GM18520 (cell line): ENCODE data around the gene TMEM62.
"Not testable (repeated sequence)": the region's sequence is repeated elsewhere in the genome, so short reads cannot be mapped to it uniquely, and the experiment has no call there.

ENCODE experiments used
- ATAC-seq: cut with Tn5 transposase; IDR thresholded peaks from one replicate; pipeline ENCODE4 v1.9.1; 2021; ENCODE audit not compliant: unreplicated experiment

The TMEM62 gene

DNA sequence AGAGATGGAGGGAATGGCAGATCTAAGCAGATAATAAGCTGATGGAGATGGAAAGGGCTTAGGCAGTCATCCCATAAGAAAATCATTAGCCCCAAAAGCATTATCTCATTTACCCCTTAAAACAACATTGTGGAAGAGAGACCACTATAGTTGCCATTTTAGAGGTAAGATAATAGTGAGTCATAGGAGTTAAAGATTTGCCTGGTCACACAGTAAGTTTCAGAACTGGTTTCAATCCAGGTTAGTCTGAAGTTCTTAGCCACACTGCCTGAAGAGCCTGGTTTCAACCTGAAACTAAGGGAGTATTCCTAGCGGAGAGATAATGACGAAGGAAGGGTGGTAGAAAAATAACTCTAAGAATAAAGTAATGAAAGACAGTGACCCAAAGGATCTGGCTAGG lies 14.6 kb upstream of the TMEM62 start:
- ATAC-seq = peak; percentile 39

DNA sequence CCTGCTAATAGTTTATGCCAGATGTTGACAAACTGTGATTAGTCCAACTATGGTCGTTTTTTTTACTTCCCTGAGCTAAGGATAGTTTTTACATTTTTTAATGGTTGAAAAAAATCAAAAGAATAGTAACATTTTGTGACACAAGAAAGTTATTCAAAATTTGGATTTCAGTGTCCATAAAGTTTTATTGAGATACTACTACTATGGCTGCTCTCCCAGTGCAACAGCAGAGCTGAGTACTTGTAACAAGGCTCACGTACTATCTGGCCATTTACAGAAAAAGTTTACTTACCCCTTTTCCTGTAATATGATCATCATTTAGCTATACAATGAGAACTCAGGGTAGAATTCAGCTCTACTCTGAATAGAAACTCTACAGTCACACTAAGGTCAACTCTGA lies 11.5 kb upstream of the TMEM62 start:
- no peak for ATAC-seq

- ATAC-seq = no peak
Observed at GRCh38 chr15:43125100-43125661, 8.2 kb upstream of the TMEM62 start.

DNA sequence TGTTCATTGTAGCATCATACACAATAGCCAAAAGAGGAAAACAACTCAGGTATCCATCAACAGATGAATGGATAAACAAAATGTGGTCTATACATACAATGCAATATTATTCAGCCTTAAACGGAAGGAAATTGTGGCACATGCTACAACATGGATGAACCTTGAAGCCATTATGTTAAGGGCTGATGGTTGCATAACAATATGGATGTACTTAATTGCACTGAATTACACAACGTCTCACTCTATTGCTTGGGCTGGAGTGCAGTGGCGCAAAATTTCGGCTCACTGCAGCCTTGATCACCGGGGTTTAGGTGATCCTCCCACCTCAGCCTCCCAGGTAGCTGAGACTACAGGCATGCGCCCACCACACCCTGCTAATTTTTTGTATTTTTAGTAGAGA lies 7.0 kb upstream of the TMEM62 start:
- ATAC-seq = no peak

GRCh38 chr15:43127752-43128151 lies 5.6 kb upstream of the TMEM62 start:
- no peak for ATAC-seq

- ATAC-seq = not testable (repeated sequence)
Observed at GRCh38 chr15:43128174-43128979, 5.0 kb upstream of the TMEM62 start.

DNA sequence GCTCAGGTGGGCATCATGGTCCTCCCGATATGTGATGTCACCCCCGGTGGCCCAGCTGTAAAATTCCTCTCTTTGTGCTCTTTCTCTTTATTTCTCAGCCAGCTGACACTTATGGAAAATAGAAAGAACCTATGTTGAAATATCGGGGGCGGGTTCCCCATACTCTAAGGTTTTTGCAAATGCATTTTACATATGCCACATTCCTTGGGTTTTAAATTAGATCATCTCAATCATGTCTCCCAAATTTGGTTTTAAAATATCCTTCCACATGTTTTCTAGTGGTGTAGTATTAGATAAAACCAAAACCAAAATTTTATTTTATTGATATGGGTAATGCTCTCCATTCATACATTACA lies 4.4 kb upstream of the TMEM62 start:
- ATAC-seq = no peak

GRCh38 chr15:43132830-43133429 lies 456 bp upstream of the TMEM62 start:
- no peak for ATAC-seq

- peak; percentile 2 for ATAC-seq
Observed at GRCh38 chr15:43134157-43134635, 810 bp downstream of the TMEM62 start.

DNA sequence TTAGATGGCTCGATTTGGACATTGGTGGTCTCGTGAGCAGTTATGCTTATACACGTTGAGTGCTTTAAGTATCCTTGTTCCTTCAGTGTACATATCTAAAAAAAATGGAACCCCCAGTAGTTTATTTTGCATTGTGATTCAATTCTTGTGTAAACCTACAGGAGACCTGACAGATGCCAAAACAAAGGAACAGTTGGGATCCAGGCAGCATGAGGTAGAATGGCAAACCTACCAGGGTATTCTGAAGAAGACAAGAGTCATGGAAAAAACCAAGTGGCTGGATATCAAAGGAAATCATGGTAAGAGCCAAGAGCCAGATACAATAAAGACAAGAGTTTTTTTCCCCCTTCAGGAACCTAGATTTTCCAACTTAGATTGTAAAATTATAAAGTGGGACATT lies 2.0 kb downstream of the TMEM62 start:
- no peak for ATAC-seq

DNA sequence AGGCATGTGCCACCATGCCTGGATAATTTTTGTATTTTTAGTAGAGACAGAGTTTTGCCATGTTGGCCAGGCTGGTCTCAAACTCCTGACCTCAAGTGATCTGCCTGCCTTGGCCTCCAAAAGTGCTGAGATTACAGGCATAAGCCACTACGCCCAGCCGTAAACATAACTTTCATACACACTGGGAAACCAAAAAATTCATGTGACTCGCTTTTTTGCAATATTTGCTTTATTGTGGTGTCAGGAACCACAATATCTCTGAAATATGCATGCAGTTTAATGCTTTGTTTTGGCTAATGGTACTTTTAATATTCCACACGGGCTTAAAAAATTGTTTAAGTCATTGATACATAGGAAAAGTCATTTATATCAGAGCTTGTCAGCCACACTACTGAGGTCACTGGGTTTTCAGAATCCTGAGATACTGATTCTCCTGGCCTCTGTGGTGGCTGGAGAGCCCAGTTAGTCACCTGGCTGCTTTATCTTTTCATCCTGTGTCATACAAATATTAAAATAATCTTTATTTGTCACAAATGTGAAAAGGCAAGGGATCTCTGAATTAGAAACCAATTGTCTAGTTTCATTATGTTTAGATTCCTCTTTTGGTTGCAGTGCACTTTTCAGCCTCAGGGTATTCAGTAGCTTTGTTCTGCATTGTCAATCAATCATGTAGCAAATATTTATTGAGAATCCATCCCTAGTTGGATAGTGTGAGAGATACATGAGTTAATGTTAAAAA lies 10.0 kb downstream of the TMEM62 start:
- no peak for ATAC-seq

DNA sequence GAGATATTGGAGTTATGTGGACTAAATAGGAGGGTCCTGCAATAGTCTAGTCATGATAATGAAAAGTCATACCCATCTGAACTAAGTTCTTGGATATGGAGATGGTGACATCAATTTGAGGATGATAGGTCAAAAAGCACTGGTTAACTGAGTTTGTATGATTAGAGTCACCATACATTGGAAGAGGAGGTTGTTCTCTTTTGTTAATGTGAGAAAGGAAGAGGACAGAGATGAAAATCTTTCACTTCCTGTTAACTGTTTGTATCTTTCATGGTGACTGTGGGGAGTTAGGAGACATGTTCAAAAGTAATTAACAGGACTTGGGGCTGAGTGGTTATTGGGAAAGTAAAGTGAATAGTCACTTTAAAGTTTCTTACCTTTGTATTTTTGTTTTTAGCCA lies 11.1 kb downstream of the TMEM62 start:
- ATAC-seq = no peak

DNA sequence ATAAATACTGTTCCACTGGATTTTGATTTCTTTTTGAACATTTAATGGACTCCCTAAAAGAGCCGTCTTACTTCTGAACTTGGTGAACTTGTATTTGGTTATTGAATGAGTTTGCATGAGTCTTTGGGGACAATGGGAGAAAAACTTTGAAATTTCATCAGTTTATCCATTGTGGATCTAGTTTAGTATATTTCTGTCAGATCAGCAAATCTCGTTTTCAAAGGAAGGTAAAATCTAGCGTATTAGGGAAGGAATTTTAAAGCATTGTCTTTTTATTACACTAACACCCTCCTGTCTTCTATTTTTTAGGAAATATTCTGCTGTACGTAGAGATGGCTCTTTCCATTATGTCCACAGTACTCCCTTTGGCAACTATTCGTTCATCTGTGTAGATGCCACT lies 12.8 kb downstream of the TMEM62 start:
- ATAC-seq = no peak

DNA sequence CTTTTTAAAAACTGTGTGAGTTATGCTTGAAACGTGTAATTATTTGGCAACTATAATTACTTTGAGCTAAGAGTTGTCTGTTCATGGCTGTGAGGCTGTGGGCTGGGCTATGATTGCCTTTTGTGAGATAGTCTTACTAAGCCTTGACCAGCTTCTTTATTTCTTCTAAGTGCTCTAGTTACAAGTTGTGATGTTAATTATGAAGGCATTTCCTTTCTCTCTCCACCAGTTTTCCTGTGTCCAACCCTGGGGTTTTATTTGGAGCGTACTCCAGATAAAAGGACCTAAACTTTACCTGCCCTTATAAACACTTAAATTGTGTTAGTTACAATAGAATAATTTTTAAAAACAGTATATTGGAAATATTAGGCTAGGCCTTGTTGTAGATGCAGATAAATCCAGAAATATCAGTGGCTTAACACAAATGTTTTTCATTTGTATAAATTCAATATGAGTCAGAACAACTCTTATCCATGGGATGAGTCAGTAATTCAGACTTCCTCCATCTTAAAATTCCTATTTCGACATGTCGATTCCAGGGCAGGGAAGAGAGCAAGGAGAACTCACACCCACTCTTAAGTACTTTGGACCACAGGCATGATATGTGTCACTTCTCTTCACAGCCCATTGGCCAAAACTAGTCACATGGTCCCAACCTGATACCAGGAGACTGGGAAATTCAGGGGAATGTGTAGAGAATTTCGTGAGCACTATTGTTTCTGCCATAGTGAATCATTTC lies 17.0 kb downstream of the TMEM62 start:
- ATAC-seq = no peak

DNA sequence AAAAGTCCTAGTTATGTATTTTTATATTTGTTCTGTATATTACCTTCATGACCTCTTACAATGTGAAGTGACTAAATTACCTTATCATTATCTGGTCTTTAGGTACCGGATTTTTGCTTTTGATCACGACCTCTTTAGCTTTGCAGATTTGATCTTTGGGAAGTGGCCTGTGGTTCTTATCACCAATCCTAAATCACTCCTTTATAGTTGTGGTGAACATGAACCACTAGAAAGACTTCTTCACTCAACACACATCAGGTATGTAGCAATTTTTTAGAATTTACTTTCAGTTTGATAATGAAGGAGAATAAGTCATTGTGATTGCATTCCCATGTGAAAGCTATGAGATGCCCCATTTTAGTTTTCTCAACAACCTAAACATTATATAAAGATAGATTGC lies 18.3 kb downstream of the TMEM62 start:
- no peak for ATAC-seq

DNA sequence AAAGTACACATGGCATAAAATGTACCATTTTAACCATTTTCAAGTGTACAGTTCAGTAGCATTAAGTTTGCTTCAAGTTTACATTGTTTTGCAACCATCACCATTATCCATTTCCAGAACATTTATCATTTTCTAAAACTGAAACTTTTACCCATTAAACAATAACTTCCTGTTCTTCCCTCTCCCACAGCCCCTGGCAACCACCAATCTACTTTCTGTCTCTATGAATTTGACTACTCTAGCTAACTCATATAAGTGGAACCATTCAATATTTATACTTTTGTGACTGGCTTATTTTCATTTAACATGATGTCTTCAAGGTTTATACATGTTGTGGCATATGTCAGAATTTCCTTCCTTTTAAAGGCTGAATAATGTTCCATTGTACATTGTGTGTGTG lies 19.9 kb downstream of the TMEM62 start:
- no peak for ATAC-seq

- no peak for ATAC-seq
Observed at GRCh38 chr15:43165801-43166325, 32.5 kb downstream of the TMEM62 start.

GRCh38 chr15:43167261-43167660 lies 33.9 kb downstream of the TMEM62 start:
- not testable (repeated sequence) for ATAC-seq

DNA sequence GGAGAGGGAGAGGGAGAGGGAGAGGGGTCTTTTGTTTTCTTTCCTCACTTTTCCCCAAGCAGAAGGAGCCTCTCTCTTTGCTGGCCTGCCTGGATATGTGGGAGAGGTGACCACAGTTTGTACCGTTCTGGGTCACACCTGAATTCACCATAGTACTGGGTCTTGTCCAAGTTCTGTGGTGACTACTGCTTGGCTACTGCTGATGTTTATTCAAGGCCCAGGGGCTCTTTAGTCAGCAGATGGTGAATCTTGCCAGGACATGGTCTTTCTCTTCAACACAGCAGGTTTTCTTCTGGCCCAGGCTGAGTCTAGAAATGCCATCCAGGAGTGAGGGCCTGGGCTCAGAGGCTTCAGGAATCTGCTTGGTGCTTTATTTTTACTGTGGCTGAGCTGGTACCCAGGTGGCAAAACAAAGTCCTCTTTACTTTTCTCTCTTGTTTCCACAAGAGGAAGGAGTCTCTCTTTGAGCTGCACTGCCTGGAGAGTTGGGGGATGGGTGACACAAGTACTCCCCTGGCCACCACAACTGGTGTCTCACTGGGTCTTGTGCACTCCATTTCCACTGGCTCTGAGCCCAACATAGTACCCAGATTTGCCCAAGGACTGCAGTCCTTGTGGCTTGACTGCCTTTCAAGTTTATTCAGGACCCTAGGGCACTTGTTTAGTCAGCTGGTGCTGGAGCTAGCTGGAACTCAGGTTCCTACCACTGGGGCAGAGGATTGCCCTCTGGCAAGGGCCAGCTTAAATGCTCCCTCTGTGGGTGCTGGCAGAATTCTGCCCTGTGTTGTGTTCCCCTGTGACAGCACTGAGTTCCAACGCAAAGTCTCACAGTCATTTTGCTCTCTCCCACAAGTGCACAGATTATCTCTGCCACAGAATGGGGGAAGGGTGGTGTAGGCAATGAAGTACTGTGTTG lies 35.1 kb downstream of the TMEM62 start:
- ATAC-seq = no peak

DNA sequence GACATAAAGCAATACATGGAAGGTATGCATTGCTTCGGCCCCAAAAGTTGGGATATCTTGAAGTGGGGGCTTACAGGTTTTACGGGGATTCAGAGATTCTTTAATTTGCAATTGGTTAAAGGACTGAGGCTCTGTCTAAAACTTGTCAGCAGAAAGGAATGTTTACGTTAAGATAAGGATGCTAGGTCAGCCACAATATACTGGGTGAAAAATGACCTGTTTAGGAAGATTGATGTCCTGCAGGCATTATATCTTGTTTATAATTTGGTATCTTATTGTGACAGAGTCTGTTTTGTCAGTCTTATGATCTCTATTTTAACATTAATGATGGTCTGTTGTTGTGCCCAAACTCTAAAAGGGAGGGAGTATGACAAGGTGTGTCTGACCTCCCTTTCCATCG lies 36.5 kb downstream of the TMEM62 start:
- ATAC-seq = no peak
